ENCODE data around the gene SLC5A1. TPM values are rescaled to one million over a fixed set of nuclear protein-coding genes. Genes with fewer than 3 reads are reported as not detected.

SLC5A1 gene
- polyA plus RNA-seq, 1 donor from 2014 or later = not detected

GRCh38 chr22:32013200-32013599, 29.9 kb upstream of the SLC5A1 start:
- H3K36me3 ChIP-seq (ENCODE audit: insufficient read depth, low read length) = no peaks in the 10 kb centered on the region
- no peaks in the 10 kb centered on the region for H3K9me3 ChIP-seq (ENCODE audit: low read length)
- no peak overlapping the region for H3K9ac ChIP-seq (ENCODE audit: low read length)
- no peaks in the 10 kb centered on the region for H3K79me2 ChIP-seq (replicated peaks; ENCODE audit: insufficient read depth, low read length)
- H4K20me1 ChIP-seq (ENCODE audit: insufficient read depth) = no peaks in the 10 kb centered on the region
- H3K27me3 ChIP-seq (ENCODE audit: insufficient read depth, low read depth, low read length) = no peaks in the 10 kb centered on the region
- no peaks in the 10 kb centered on the region for H3K9me2 ChIP-seq (ENCODE audit: insufficient read depth, low read length)
- no peak overlapping the region for H3K27ac ChIP-seq (ENCODE audit: low read length)
- no peak overlapping the region for H3K4me3 ChIP-seq (ENCODE audit: low read length)
- TF ChIP-seq TAF1 (IDR thresholded peaks at IDR 0.05; ENCODE audit: low read depth) = no peak
- TF ChIP-seq EP300 (conservative IDR thresholded peaks at IDR 0.05; ENCODE audit: poor library complexity, severe bottlenecking) = no peak
- TF ChIP-seq MXI1 (conservative IDR thresholded peaks at IDR 0.05; ENCODE audit: poor library complexity, severe bottlenecking) = no peak
- H3K4me2 ChIP-seq (ENCODE audit: low read length) = no peak overlapping the region
- H2AFZ ChIP-seq (ENCODE audit: low read depth, low read length) = no peak overlapping the region
- H3F3A ChIP-seq (ENCODE audit: insufficient read depth, low read length, poor library complexity, severe bottlenecking) = no peaks in the 10 kb centered on the region

DNA sequence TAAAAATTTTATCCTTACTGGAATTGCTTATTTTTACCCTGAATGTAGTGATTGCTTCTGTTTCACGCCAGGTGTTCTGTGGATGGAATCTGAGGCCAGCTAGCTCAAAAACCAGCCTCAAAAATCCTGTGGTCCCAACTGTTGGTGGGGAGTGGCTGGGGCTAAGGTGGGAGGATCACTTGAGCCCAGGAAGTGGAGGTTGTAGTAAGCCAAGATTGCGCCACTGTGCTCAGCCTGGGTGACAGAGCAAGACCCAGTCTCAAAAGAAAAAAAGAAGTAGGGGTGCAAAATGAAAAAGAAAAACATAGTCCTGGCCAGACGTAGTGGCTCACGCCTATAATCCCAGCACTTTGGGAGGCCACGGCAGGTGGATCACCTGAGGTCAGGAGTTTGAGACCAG, 27.0 kb upstream of the SLC5A1 start:
- no peaks in the 10 kb centered on the region for H3K36me3 ChIP-seq (ENCODE audit: insufficient read depth, low read length)
- no peaks in the 10 kb centered on the region for H3K79me2 ChIP-seq (replicated peaks; ENCODE audit: insufficient read depth, low read length)
- H4K20me1 ChIP-seq (ENCODE audit: insufficient read depth) = no peaks in the 10 kb centered on the region
- H3K9ac ChIP-seq (ENCODE audit: low read length) = no peak overlapping the region
- H3K27me3 ChIP-seq (ENCODE audit: insufficient read depth, low read depth, low read length) = no peaks in the 10 kb centered on the region
- no peak for TF ChIP-seq EP300 (conservative IDR thresholded peaks at IDR 0.05; ENCODE audit: poor library complexity, severe bottlenecking)
- no peak for TF ChIP-seq MXI1 (conservative IDR thresholded peaks at IDR 0.05; ENCODE audit: poor library complexity, severe bottlenecking)
- TF ChIP-seq POLR2AphosphoS5 (IDR thresholded peaks at IDR 0.05) = no peak
- no peak for TF ChIP-seq SMC3 (conservative IDR thresholded peaks at IDR 0.05; ENCODE audit: poor library complexity)
- TF ChIP-seq, protein P1, sequence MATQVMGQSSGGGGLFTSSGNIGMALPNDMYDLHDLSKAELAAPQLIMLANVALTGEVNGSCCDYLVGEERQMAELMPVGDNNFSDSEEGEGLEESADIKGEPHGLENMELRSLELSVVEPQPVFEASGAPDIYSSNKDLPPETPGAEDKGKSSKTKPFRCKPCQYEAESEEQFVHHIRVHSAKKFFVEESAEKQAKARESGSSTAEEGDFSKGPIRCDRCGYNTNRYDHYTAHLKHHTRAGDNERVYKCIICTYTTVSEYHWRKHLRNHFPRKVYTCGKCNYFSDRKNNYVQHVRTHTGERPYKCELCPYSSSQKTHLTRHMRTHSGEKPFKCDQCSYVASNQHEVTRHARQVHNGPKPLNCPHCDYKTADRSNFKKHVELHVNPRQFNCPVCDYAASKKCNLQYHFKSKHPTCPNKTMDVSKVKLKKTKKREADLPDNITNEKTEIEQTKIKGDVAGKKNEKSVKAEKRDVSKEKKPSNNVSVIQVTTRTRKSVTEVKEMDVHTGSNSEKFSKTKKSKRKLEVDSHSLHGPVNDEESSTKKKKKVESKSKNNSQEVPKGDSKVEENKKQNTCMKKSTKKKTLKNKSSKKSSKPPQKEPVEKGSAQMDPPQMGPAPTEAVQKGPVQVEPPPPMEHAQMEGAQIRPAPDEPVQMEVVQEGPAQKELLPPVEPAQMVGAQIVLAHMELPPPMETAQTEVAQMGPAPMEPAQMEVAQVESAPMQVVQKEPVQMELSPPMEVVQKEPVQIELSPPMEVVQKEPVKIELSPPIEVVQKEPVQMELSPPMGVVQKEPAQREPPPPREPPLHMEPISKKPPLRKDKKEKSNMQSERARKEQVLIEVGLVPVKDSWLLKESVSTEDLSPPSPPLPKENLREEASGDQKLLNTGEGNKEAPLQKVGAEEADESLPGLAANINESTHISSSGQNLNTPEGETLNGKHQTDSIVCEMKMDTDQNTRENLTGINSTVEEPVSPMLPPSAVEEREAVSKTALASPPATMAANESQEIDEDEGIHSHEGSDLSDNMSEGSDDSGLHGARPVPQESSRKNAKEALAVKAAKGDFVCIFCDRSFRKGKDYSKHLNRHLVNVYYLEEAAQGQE (IDR thresholded peaks at IDR 0.05; ENCODE audit: borderline replicate concordance) = no peak
- TF ChIP-seq EZH2 (IDR thresholded peaks at IDR 0.05; ENCODE audit: borderline replicate concordance, insufficient read depth, low read length, poor library complexity, severe bottlenecking) = no peak
- no peak for TF ChIP-seq TAF1 (IDR thresholded peaks at IDR 0.05; ENCODE audit: low read depth)
- TF ChIP-seq RAD21 (conservative IDR thresholded peaks at IDR 0.05) = no peak
- H3F3A ChIP-seq (ENCODE audit: insufficient read depth, low read length, poor library complexity, severe bottlenecking) = no peaks in the 10 kb centered on the region
- no peak overlapping the region for H3K27ac ChIP-seq (ENCODE audit: low read length)
- no peak overlapping the region for H3K4me2 ChIP-seq (ENCODE audit: low read length)
- H3K9me2 ChIP-seq (ENCODE audit: insufficient read depth, low read length) = no peaks in the 10 kb centered on the region
- H2AFZ ChIP-seq (ENCODE audit: low read depth, low read length) = no peak overlapping the region
- no peak overlapping the region for H3K4me3 ChIP-seq (ENCODE audit: low read length)
- no peaks in the 10 kb centered on the region for H3K9me3 ChIP-seq (ENCODE audit: low read length)

DNA sequence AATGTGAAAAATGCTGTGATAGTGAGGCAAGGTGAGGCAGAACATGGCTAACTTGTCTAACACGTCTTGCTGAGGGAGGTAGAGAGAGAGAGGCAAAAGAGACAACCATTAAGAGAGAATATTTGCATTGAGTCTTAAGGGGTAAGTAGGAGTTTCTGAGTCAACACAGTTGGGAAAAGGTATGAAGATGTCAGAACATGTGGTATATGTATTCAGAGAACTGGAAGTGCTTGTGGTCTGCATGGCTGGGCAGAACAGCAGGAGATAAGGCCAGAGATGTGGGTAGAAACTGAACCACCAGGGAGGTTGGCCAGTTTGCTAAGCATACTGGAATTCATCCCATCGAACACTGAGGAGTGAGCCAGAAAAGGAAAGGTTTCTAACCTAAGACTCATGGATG, 25.0 kb upstream of the SLC5A1 start:
- Histone ChIP-seq H3K4me2 (ENCODE audit: low read length) (no peak overlapping the region), H3K36me3 (ENCODE audit: insufficient read depth, low read length) (no peaks in the 10 kb centered on the region), H3K79me2 (replicated peaks; ENCODE audit: insufficient read depth, low read length) (no peaks in the 10 kb centered on the region), H3K27me3 (ENCODE audit: insufficient read depth, low read depth, low read length) (no peaks in the 10 kb centered on the region), H3F3A (ENCODE audit: insufficient read depth, low read length, poor library complexity, severe bottlenecking) (no peaks in the 10 kb centered on the region), H3K4me3 (ENCODE audit: low read length) (no peak overlapping the region), H3K9me3 (ENCODE audit: low read length) (no peaks in the 10 kb centered on the region), H4K20me1 (ENCODE audit: insufficient read depth) (no peaks in the 10 kb centered on the region), H3K9me2 (ENCODE audit: insufficient read depth, low read length) (no peaks in the 10 kb centered on the region), H3K9ac (ENCODE audit: low read length) (no peak overlapping the region), H2AFZ (ENCODE audit: low read depth, low read length) (no peak overlapping the region), H3K27ac (ENCODE audit: low read length) (no peak overlapping the region)
- TF ChIP-seq SMC3 (conservative IDR thresholded peaks at IDR 0.05; ENCODE audit: poor library complexity) (no peak), POLR2AphosphoS5 (IDR thresholded peaks at IDR 0.05) (no peak), MXI1 (conservative IDR thresholded peaks at IDR 0.05; ENCODE audit: poor library complexity, severe bottlenecking) (no peak), RAD21 (conservative IDR thresholded peaks at IDR 0.05) (no peak), EZH2 (IDR thresholded peaks at IDR 0.05; ENCODE audit: borderline replicate concordance, insufficient read depth, low read length, poor library complexity, severe bottlenecking) (no peak), TAF1 (IDR thresholded peaks at IDR 0.05; ENCODE audit: low read depth) (no peak), EP300 (conservative IDR thresholded peaks at IDR 0.05; ENCODE audit: poor library complexity, severe bottlenecking) (no peak), CTCF (IDR thresholded peaks at IDR 0.05; ENCODE audit: poor library complexity, severe bottlenecking) (no peak)
- TF ChIP-seq, protein P1 (IDR thresholded peaks at IDR 0.05; ENCODE audit: borderline replicate concordance) = no peak

All from neural cell (in vitro differentiated cells).